HG03045 (cell line): ENCODE results near the gene OLFM1.
"Not testable (repeated sequence)": the region's sequence is repeated elsewhere in the genome, so short reads cannot be mapped to it uniquely, and the experiment has no call there.

ENCODE experiments used
- ATAC-seq: cut with Tn5 transposase; IDR thresholded peaks from one replicate; pipeline ENCODE4 v1.9.1; 2021; ENCODE audit warnings: mild to moderate bottlenecking, moderate library complexity; ENCODE audit not compliant: unreplicated experiment

Gene OLFM1

DNA sequence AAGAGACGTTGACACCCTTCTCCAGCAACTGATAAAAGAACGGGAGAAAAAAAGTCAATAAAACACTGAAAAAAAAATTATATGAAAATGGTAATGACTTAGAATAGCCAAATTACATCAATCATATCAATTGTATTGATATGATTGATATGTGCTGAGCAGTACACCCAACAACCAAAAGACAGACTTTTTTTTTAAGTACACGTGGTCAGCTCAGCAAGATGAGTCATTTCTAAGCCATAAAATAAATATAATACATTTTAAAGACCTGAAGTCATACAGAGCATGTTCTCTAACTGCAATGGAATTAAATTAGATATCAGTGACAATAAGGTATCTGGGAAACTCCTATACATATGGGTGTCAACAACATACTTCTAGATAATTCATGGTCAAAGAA is 30.9 kb upstream of the OLFM1 start:
- no peak for ATAC-seq

DNA sequence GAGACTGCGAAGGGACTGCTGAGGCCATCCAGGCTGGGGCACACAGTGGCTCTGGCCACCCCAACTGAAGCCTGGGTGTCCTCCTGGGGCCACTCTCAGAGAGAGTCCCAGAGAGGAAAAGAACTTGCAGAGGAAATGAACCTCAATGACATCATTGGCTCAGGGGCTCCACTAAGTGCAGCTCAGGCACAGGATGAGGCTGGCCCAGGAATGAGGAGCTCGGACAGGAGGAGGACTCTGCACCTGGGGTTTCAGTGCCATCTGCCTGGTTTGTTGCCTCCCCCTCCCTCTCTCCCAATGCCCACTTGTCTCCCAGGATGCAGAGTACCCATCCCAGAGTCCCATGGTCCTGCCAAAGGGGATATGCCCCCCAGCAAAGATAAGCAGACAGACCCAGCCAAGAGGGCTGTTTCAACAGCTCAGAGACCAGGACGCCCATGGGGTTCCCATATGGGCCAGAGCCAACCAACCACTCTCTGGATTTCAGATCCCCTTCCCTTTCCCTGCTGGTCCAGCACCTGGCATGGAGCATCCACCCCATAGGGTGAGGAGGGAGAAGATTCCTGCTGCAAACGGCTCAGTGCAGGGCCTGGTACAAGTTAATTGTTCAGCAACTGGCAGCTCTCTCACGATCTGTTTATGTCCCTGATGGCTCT is 26.9 kb upstream of the OLFM1 start:
- no peak for ATAC-seq

DNA sequence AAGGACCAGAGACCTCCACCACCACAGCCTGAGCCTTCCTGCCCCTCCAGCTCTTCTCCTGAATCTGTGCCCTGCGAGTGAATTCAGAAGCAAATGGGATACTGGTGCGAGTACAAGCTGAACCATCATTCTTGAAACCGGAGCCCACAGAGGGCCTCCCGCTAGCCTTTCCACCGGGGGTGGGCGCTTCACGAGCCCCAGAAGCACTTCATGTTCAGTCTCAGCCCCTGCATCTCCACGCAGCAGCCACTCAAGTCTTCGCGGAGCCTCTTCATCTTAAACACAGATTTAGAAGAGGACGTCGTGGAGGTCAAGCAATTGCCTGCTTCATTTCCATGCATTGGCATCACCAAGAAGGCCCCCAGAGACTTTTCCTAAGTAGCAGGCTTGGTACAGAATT is 26.0 kb upstream of the OLFM1 start:
- no peak for ATAC-seq

DNA sequence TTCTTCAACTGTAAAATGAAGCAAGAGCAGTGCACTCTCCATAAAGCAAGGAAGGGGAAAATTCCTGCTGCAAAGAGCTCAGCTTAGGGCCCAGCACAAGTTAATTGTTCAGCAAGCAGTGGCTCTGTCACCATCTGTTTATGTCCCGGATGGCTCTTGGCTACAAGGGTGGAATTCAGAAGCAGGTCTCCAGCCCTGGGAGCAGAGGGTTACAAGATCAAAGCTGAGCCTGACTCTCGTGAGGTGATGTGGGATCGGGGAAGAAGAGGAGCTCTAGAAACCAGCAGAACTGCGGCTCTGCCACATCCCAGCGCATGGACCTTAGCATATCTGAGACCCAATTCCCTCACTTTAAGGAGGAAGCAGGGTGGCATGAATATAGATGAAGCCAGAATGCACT is 25.2 kb upstream of the OLFM1 start:
- ATAC-seq: no peak

DNA sequence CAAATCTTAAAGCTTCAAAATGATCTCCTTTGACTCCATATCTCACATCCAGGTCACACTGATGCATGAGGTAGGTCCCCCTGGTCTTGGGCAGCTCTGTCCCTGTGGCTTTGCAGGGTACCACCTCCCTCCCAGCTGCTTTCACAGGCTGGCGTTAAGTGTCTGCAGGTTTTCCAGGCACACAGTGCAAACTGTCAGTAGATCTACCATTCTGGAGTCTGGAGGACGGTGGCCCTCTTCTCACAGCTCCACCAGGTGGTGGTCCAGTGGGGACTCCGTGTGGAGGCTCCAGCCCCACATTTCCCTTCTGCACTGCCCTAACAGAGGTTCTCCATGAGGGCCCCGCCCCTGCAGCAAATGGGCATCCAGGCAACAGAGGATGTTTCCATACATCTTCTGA is 24.0 kb upstream of the OLFM1 start:
- ATAC-seq: not testable (repeated sequence)

DNA sequence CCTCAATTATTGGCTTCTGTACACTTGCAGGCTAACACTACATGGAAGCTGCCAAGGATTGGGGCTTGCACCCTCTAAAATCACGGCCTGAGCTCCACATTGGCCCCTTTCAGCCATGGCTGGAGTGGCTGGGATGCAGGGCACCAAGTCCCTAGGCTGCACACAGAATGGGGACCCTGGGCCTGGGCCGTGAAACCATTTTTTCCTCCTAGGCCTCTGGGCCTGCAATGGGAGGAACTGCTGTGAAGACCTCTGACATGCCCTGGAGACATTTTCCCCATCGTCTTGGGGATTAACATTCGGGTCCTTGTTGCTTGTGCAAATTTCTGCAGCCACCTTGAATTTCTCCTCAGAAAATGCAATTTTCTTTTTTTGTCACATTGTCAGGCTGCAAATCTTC is 23.6 kb upstream of the OLFM1 start:
- ATAC-seq: not testable (repeated sequence)

DNA sequence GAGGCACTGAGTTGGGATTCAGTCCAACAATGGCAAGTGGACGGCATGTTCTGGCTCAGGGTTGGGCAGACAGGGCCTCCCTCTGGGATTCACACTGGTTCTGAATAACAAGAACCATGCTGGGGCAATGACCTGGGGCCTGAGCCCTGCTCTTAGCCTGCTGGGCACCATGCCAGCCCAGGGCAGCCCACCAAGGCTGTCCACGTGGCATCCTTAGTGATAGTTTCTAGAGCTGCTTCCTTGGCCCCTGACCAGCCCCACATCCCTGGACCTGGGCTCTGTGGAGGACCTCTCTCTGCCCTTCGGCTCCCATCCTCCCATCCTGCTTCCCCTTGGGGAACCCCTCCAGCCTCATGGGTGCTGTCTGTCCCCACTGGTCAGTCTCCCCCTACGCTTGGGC is 22.3 kb upstream of the OLFM1 start:
- ATAC-seq: no peak

DNA sequence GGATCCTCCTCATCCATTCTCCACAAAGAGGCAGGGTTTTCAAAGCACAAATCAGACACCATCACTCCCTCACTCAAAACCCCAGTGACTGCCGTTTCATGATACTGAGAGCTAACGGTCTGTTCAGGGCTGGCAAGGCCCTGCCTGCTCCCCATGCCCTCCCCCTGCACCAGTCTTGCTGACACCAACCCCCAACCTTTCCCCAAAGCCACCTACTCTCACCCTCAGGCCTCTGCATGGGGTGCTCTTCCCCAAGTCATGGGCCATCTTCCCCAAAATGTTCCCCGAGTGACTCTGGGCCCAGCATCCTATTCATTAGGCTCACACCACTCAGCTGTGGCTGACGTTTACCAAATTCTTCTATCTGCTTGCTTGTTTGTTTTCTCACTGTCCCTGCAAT is 21.7 kb upstream of the OLFM1 start:
- ATAC-seq: no peak

DNA sequence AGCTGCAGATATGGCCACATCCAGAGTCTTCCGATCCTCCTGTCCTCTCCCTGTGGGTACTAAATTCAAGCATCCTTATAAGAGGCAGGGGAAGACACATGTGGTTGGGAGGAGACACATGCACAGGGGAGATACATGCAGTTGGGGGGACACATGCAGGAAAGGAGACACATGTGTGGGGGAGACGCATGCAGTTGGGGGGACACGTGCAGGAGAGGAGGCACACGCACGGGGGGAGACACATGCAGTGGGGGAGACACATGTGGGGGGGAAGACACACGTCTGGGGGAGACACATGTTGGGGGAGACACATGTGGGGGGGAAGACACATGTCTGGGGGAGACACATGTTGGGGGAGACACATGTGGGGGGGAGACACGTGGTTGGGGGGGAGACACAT is 21.2 kb upstream of the OLFM1 start:
- ATAC-seq: no peak

DNA sequence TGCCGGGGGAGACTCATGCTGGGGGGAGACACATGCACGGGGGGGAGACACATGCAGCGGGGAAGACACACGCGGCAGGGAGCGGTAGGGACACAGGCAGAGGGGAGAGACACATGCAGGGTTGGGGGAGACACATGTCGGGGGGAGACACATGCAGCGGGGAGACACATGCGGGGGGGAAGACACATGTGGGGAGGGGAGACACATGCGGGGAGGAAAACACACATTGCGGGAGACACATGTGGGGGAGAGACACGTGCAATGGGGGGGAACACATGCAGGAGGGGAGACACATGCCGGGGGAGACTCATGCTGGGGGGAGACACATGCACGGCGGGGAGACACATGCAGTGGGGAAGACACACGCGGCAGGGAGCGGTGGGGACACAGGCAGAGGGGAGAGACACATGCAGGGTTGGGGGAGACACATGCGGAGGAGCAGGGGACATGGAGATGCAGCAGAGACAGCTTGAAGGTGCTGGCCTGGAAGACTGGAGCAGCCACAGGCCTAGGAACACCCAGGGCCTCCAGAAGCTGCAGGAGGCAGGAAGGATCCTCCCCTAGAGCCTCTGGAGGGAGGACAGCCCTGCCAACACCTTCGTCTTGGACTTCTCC is 20.3 kb upstream of the OLFM1 start:
- ATAC-seq: no peak

DNA sequence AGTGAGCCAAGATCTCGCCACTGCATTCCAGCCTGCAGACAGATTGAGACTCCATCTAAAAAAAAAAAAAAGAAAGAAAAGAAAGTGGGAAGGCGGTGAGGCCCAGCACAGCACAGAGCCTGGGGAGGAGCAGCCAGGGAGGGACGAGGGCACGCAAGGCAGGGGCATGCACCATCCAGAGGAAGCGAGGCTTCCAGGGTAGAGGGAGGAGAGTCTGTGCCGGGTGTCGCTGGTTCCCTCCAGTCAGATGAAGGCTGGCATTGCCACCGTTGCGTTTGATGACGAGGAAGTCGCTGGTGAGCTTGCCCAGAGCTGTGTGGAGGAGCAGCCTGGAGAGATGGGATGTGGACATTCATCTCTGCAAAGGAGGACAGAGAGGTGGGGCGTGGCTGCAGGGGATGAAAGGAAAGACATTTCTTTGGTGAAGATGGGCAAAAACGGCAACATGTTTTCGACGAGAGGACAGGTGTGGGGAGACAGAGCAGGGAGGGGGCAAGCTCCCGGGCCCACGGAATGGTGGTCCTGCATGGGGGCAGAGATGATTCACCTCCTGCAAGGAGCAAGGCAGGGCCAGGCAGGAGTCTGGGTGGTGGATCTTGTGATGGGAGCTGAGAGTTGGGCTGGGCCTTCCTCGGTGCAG is 18.6 kb upstream of the OLFM1 start:
- no peak for ATAC-seq

DNA sequence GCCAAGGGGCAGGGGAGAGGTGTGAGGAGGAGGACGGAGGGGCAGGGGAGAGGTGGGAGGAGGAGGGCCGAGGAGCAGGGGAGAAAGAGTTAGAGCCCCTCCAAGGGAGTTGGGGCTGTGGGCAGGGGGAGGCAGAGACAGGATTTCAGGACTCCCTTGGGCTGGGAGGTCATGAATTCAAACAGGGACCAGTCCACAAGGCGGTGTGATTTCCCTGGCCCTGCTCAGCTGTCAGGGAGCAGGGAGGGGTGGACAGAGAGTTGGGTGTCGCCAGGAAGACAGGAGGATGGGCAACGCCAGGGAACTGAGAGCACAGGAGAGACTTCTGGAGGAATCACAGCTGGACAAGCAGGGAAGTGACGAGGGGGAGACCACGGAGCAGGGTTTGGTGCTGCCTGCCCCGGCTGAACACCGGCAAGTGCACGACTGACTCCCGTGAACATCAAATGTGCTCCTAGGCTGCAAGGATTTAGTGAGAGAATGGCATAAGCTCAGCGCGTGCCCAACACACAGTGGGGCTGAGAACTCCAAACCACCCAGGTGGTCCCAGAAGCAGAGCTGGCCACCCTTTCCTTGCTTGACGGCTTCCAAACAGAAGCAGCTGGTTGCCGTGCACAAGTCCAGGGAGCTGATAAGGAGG is 17.8 kb upstream of the OLFM1 start:
- no peak for ATAC-seq

DNA sequence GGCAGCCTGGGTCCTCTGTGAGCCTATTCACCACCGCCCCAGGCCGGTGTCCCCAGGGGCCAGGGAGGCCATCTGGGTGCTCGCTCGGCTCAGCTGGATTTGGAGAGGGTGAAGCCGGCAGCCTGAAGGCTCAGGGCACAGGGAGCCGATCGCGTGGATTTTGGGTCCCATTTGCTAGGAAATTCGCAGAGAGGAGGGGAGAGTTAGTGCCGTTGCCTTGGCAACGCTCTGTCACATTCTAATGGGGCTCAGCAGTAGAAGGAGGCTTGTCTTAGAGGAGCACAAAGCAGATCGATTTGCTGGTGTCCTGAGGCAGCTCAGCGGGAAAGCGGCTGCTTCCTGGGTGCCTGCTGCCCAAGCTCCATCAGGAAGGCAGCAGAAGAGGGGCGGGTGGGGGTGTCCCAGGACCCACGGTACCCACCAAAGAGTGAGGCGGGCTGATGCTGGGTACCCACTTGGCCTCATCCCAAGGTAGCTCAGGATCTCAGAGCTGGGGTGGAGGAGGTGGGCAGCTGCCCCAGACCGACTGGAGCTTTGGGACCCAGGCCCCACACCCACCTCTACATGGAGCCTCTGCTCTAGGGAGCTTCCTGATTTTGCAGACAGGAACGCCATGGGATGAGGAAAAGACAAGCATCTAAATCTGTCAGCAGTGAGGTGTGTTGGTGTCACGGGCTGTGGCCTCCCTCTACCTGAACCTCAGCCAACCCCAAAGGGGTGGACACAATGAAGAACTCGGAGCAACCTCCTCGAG is 17.1 kb upstream of the OLFM1 start:
- no peak for ATAC-seq

DNA sequence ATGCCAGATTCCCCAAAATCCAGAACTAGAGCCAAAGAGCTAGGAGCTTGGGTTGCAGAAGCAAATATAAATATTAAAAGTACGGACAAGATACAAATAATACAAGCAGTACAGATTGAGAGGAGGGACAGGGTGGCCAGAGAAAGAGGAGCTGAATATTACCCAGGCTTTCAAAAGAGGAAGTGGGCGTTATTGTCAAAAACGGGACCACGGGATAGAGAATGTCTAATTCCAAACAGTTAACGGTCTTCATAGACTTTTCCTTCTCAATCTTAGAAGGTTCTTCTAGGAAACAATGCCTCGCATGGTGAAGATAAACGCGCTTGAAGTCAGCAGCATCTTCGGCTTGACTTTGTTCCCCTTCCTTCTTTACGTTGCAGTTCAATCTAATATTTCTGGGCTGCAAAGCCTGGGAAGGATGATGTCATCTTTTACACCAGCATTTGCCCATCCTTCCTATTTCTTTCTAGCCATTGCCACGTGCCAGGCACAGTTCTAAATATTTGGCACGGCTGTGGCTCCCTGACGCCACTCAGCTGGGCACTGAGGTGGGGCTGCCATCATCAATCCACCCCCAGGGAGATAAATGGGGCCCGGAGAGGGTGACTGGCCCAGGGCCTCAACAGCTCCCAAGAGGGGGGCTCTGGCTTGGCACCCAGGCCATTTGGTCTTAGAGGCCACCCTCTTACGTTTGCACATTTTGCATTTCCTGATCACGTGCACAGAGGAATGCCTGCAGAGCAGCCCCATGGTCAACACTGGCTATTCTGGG is 16.3 kb upstream of the OLFM1 start:
- no peak for ATAC-seq

DNA sequence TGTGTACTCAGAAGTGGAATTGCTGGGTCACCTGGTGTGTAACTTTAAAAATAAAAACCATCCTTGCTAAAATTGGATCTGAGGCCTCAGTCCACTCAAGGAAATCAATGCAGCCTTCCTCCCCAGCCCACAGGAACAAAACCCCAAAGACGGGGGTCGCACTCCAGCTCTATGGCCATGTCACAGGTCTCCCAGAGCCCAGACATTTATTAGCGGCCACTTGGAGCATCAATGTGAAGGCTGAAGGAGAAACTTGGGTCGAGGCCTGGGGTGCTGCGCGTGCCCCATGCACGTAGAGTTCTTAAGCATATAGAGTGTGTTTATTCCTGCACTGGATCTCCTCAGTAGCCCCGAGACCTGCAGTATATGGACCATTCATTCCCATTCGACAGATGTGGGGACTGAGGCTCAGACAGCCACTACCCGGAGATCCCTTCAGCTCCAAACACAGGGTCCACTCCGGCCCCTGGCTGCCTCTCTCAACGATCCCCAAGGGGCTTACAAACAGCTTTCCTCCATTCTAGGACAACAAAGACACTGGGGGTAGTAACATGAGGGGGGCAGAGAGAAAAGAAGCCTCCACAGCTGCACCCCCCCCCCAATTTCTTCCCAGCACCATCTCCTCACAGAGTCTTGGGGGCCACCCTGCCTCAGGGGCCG is 14.3 kb upstream of the OLFM1 start:
- no peak for ATAC-seq

DNA sequence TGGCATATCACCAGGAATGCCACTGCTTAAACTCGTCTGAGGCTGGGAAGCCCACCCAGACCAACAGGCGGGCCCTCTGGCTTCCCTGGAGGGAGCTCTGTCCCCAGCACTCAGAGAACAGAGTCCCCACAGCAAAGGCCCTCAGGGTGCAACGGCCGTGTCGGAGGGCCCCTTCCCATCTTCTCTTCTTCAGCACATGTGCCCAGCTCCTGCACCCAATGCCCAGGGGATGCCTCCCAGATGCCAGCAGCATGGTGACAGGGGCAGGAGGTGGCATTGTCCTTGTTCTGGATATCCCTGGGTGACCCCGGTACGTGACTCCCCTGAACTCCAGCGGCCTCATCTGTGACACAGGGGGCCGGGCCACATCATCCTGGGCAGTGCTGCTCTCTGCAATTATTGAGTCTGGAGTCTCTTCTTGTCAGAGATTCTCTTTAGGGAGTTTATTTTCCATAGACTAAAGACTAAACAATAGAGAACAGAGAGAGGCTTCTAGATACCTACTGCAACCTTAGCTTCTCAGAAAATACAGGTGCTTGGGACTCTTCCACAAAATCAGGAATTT is 13.6 kb upstream of the OLFM1 start:
- no peak for ATAC-seq

DNA sequence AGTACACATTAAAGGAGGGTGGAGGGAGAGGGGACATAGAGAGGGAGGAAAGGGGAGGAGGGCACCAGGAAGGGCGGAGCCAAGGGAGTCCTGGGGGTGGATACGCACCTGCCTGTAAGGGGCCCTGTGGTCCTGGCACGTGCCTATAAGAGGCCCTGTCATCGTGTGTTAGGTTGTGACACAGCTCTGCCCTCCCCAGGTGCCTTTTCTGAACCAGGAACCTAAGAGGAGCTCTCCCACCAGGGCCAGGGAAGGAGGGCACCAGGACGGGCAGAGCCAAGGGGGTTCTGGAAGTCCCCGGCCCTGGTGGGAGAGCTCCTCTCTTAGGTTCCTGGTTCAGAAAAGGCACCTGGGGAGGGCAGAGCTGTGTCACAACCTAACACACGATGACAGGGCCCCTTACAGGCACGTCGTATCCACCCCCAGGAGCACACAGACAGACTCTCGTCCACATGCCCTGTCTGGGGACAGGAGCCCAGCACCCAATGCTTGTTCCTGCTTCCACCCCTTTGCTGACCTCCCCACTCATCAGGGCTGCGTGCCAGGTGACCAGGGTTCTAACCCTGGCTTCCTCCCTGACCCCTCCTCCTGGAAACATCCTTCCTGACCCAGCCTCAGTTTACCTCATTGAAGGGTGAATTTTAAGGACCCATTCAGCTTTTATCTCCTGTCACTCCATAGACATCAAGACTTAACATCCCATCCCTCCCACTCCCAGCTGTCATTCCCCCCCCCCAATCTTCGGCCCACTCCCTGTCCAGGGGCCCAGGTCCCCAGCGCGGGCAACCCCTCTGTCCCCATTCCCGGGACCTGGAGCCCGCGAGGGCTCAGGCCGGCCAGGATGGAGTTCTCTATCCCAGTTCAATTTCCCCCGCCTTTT is 12.9 kb upstream of the OLFM1 start:
- no peak for ATAC-seq

DNA sequence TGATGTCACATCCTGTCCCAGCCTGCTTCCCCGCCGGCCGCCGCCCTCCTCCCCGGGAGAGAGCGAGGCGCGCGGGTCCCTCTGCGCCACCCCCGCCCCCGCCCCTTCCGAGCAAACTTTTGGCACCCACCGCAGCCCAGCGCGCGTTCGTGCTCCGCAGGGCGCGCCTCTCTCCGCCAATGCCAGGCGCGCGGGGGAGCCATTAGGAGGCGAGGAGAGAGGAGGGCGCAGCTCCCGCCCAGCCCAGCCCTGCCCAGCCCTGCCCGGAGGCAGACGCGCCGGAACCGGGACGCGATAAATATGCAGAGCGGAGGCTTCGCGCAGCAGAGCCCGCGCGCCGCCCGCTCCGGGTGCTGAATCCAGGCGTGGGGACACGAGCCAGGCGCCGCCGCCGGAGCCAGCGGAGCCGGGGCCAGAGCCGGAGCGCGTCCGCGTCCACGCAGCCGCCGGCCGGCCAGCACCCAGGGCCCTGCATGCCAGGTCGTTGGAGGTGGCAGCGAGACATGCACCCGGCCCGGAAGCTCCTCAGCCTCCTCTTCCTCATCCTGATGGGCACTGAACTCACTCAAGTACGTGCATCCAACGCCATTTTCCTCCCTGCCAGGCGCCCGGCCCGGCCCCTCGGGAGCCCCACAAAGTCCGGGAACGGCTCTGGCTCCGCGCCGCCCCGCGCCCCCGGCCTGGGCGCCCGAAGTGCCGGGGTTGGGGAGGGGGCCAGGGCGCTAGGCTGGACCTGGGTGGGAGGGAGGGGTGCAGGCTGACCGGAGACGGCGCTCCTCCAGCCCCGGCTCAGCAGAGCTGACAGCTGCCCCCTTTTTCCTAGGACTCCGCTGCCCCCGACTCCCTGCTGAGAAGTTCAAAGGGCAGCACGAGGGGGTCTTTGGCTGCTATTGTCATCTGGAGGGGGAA is 12.0 kb upstream of the OLFM1 start:
- no peak for ATAC-seq
